HG03045 (cell line): ENCODE results near the gene MAML3.

Source experiments
- ATAC-seq: cut with Tn5 transposase; IDR thresholded peaks from one replicate; pipeline ENCODE4 v1.9.1; 2021; ENCODE audit warnings: mild to moderate bottlenecking, moderate library complexity; ENCODE audit not compliant: unreplicated experiment

Gene MAML3

DNA sequence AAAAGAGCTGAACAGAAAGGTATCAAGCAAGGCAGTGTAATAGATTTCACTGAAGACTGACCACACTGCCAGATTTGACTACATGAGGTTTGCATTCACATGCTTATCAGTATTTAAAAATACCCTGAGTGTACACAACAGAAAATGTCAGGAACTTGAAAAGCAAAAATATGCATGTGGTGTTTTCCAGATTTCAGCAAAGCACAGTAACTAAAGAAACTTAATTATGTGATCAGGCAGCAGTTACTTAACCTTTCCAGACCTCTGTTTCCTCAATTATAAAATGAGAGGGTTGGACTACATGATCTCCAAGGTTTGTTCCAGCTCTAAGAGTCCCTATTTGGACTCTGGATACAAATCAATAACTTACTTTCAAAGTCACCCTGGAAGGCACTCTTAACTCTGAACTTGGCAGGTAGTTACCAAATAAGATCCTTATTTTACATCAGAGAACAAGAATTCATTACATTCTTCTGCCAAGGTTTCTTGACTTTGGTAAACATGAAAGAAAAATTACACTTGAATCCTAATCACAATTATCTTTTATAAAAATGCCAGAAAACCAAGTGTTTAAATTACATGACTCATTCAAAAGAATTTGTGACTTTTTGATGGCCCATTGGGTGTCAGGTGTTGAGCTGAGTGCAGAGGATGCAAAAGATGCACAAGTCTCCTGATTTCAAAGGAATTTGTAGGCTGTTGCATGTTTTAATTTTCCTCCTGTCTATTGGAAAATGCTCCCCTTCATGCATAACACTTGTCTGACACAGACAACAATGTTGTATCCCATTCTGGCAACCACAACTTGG, 246.8 kb downstream of the MAML3 start:
- no peak for ATAC-seq

DNA sequence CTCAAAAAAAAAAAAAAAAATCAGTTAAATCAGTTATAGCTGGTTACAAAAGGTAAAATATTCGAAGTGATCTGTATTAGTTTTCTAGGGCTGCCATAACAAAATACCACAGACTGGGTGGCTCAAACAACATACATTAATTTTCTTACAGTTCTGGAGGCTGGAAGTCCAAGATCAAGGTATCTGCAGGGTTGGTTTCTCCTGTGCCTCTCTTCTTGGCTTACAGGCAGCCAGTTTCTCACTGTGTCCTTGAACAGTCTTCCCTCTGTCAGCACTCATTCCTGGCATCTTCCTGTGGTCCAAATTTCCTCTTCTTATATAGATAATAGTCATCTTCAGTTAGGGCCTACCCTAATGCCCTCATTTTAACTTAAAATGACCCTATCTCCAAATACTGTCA, 248.5 kb downstream of the MAML3 start:
- no peak for ATAC-seq

- no peak for ATAC-seq
Measured at GRCh38 chr4:139904406-139904805, 249.6 kb downstream of the MAML3 start.

DNA sequence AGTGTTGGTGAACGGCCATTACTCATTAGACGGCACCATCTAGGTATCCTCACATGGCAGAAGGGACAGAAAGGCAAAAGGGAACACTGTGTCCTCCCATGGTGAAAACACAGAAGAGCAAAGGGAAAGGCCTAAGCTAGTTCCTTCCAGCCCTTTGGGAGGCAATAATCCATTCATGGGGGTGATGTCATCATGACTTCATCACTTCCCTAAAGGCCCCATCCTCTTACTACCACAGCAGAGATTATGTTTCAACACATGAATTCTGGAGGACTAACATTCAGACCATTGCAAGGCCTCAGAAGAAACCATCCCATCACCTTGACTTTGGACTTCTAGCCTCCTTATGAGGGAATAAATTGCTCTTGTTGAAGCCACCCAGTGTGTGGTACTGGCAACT, 250.1 kb downstream of the MAML3 start:
- no peak for ATAC-seq

GRCh38 chr4:139902321-139903320, 251.4 kb downstream of the MAML3 start:
- no peak for ATAC-seq

DNA sequence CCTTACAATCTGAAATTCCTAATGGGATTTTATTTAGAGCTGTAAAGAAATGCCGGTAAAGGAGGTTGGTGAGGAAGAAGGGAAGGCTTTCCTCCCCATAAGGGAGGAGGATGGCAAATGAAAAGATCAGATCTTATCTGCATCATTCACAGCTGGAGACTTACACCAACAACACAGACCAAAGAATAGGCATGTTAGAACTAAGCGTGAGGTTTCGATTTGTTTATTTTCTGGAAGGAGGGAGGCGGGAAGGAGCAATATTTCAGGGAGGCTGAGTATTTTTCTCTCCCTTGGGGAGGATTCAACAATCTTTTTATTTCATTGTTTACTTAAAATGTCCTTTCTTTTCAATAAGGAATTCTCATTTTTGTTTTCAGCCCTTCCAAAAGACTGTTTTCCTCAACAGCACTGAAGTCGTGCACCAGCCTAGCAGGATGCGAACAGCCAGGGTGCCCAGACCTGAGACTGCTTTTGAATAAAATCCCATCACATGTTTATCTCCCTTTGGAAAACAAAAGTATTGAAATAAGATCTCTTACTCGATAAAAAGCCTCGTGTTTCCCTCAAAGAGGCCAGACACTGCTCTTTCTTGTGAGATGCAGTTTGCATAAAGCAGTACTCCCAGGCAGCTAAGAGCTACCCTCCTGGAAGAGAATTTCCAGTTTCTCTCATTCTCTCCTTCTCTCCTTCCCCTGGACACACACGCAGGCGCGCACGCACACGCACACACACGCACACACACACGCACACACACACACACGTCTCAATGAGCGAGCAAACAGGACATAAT, 252.3 kb downstream of the MAML3 start:
- ATAC-seq: no peak

GRCh38 chr4:139900964-139901376, 253.0 kb downstream of the MAML3 start:
- ATAC-seq: no peak

- ATAC-seq: no peak
Measured at GRCh38 chr4:139899346-139899745, 254.6 kb downstream of the MAML3 start.

DNA sequence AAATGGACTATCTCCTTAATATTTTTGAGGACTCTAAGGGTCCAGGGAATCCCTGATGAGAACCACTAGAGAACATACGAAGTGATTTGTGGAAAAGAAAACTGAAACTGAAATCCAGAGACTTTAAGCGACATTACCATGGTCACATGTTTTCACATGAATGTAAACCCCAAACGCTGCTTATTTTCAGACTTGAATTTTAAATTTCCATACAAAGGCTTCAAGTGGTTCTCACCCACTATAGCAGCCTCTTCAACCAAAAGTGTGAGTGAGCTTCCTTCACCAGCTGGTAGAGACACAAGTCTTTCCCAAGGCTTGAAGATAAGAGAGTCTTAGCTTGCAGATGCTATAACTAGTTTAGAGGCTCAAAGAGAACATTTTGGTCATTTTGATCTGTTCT, 255.7 kb downstream of the MAML3 start:
- ATAC-seq: no peak

DNA sequence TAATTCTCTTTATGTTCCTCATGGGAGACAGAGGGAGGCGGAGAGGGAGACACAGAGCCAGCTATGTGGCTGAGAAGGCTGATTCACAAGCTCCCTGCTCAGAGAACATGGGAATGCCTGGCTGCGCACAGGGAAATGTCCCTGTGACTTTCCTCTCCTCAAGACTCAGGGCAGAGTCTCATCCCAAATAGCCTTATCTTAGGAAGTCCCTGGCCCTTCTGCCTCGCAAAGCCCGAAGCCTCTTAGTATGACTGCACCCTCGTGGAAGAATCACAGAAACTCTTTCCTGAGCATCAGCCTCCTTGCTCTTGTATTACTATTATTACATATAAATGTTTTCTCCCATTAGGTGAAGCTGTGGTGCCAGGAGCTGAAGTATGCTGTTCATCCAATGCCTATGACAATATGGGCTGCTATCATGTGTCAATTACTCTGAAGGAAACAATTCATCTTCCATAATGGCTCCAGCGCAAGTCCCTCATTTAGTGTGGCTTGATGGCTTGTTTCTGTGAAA, 257.8 kb downstream of the MAML3 start:
- no peak for ATAC-seq

GRCh38 chr4:139893801-139894200, 260.2 kb downstream of the MAML3 start:
- ATAC-seq: no peak

GRCh38 chr4:139892973-139893736, 260.8 kb downstream of the MAML3 start:
- ATAC-seq: no peak

DNA sequence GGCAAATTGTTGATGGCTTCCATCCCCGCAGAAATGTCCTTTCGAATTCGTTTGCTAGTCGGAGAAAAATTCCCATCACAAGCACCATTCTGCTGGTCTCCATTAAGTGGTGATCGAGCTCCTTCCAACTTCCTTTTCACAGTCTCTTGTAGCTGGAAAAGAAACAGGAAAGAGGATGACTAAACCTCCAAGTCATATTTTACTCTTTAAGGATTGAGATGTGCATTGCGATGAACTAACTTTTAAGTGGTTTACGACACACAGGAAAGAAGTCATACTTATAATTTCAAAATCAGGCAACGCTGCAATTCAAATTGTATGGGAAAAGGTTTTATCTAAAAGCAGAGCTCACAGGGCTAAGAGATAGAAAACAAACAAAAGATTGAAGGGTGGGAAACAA, 263.2 kb downstream of the MAML3 start:
- no peak for ATAC-seq

GRCh38 chr4:139889901-139890300, 264.1 kb downstream of the MAML3 start:
- no peak for ATAC-seq

DNA sequence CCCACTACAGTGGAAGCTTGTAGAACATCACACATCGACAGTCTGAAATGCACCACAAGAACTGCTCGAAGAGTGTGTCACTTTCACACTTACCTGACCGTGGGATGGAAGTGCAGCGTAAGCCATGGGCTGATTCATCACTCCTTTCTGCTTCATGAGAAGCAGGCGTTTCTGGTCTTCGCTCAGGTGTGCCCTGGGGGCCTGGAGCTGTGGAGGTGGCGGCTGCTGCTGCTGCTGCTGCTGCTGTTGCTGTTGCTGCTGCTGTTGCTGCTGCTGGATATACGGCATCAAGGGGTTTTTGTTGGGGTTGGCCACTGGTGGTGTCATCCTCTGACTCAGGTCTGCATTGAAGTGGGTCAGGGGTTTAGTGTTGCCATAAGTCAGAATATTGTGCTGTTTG, 264.7 kb downstream of the MAML3 start:
- ATAC-seq: no peak

DNA sequence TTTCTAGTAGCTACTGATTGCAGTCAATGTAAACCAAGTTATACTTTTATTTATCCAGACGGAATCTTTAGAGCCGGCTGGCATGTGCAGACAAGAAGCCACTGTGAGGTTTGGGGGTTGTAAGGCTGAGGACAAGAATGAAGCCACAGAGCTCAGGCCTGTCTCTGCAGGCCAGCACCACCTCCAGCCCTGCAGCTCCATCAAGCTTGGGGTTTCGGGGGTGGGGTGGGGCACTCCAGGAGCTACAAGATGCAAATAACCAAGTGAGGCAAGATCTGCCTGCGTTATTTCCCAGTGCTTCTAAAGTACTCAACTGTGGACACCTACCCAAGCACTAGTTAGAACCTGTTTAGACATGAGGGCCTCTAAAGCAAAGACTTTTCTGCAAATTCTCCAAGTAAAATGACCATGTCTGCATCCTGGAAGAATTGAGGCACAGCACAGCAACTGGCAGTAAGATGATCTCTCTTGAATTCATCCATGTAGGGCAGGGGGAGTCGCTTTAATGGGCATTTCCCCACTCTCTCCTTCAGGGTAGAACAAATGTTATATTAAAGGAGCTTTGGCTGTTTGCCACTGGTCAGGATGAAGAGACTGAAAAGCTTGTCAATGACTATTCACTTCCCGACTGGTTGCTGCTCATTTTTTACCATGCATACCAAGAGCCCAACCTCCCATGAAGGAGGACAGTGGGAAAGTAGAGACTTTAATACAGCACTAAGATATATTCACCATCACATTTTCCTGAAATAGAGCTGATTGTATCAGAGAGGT, 265.8 kb downstream of the MAML3 start:
- no peak for ATAC-seq

- ATAC-seq: no peak
Measured at GRCh38 chr4:139887376-139887802, 266.6 kb downstream of the MAML3 start.

DNA sequence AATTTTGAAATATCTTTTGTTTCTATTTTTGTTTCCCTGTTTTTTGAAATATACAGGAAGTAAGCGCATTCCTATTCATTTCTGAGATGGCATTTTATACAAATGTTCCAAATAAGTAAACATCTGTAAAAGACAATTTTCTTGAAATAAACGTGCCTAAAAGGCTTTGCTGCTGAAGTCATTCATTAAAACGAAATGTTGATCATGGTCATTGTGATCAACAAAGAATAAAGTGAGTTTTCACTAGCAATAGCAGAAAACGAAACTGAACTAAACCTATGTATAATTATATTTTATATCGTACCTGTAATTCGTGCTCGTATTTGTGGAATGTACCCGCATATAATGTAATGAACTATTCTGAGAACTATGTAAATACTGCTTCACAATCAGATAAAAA, 267.2 kb downstream of the MAML3 start:
- ATAC-seq: no peak

DNA sequence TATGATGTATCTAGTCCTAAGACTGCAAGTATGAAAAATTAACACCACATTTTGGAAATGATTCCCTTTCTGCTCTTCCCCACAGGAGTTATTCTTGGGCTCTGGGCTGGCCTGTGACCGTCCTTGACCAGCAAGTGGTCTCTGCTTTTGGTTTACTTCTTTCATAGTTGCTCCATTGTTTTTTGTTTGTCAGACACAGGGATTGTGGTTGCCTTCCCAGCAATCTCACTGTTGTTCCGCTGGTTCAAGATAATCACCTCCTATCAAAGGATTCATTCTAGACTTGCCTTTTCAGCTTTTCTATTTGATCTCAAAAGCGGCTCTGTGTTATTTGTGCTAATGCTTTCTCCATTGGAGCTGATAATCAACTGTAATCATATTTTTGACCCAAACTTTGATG, 269.5 kb downstream of the MAML3 start:
- ATAC-seq: no peak
